ENCODE results near the gene REG4.
"Not testable (repeated sequence)": the region's sequence is repeated elsewhere in the genome, so short reads cannot be mapped to it uniquely, and the experiment has no call there.

The REG4 gene

DNA sequence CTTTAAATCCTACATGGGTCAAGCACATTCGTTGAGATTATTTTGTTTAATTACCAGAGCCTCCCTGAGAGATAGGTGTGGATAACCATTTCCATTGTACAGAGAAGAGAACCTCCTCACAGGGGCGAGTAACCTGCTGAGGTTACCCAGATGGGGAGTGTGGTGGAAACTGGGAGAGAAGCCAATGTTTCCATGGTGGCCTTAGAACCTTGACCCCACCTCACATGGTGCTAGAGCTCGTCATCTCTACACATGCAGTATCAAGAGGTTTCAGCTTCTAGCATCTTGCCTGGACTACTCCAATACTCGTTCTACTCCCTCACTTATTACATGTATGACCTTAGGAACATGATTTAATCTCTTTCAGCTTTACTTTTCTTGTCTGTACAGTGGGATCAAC is 4.8 kb downstream of the REG4 start:
- DNase-seq (ENCODE audit: low spot score) = no peak

DNA sequence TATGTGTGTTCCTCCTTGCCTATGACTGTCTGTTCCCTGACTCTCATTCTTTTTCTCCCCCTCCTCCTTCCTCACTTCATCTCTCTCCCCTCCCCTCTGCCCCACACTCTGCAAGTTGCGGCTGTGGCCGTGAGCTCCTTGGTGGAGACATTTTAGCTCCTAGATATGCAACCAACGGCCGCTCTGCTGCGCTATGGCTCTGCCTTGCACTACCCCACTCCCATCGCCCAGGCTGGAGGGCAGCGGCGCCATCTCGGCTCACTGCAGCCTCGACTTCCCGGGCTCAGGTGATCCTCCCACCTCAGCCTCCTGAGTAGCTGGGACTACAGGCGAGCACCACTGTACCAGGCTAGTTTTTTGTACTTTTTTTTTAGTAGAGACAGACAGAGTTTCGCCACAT is 5.5 kb downstream of the REG4 start:
- no peak for DNase-seq (ENCODE audit: low spot score)

DNA sequence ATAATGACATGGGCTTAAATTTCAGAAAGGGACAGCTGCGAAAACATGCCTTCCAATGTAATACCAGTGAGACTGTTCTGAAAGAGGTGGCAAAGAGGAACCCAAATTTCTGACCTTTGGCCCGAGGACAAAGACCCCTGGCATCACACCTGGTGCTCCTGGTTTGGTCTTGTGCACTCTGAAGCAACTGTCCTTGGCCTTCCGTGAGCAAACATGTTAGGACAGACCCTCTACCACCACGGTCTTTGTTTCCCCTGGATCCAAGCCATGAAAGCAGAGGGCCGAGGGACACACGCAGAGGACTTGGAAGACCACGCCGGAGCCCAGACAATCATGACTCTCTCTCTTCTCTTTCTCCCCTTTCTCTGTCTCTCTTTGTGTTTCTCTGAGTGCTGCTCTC is 6.0 kb downstream of the REG4 start:
- DNase-seq (ENCODE audit: low spot score) = no peak

DNA sequence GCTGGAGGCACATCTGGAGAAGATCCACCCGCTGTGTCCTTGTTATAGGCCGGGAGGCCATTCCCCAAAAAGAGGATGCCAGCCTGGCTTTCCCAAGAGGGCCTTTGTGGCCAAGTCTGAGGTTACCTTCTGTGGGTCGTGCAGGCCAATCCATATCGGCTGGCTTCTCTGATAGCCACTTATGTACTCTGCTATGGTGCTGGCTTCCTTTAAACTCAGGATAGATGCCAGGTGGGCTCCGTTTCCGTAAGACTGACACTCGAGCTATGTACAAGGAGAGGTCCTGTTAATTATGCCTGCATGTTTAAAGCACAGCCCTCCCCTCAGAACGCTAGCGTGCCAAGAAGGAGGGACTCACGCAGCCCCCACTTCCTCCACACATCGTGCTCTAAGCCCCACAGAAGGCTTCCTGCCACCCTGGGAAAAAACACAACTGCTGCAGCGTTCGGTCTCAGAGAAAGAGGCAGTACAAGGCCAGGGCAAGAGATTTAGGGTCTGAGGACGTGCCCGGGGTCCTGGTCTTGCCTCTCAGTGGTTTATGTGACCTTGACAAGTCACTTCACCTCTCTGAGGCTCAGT is 11.6 kb downstream of the REG4 start:
- DNase-seq (ENCODE audit: low spot score) = no peak

DNA sequence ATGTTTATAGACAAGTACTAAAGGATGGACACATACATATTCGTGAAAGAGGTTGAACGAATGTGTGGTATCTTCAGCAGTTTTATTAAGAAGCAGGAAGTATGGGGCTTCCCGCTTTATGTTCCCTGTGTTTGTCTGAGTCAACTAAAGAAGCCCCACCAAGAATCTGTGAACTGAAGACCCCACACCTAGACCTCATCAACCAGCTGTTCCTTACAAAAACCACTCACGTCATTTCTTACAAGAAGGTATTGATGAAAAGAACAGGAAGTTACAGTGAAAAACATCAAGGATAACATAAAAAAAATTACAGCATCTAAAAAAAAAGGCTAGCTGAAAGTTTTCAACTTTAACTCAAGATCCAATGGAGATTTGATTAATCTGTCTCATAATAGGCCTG is 12.3 kb downstream of the REG4 start:
- DNase-seq (ENCODE audit: low spot score) = no peak

DNA sequence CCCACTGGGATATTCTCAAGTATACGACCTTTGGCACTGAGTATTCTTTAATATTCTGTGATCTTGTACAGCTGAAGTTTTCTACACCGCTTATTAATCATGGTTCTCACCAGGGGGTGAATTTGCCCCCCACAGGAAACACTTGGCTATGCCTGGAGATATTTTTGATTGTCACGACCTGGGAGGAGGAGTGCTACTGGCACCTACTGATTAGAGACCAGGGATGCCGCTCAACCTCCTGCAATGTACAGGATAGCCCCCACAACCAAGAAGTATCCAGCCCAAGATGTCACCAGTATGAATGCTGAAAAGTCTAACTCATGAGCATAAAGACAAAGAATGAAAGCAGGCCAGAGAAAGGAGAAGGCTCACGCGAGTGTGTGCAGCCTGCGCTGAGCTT is 13.7 kb downstream of the REG4 start:
- DNase-seq (ENCODE audit: low spot score) = no peak

DNA sequence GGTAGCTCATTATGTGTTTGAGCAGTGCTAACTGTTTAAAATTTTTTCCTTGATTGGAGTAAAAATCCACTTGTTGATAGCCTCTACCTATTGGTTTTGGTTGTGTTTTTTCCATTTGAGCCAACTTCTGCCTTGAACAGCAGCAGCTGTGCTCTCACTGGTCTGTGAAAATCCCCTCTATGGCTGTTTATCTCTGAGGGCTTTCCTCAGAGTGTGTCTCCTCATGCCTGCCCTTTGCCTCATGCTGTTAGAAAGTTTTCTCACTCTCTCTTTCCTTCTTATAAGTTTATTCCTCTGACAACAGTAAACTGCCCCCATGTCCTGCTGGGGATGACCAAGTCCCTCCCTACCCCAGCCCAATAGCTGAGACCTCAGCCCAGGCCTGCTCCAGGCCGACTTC is 14.1 kb downstream of the REG4 start:
- no peak for DNase-seq (ENCODE audit: low spot score)

DNA sequence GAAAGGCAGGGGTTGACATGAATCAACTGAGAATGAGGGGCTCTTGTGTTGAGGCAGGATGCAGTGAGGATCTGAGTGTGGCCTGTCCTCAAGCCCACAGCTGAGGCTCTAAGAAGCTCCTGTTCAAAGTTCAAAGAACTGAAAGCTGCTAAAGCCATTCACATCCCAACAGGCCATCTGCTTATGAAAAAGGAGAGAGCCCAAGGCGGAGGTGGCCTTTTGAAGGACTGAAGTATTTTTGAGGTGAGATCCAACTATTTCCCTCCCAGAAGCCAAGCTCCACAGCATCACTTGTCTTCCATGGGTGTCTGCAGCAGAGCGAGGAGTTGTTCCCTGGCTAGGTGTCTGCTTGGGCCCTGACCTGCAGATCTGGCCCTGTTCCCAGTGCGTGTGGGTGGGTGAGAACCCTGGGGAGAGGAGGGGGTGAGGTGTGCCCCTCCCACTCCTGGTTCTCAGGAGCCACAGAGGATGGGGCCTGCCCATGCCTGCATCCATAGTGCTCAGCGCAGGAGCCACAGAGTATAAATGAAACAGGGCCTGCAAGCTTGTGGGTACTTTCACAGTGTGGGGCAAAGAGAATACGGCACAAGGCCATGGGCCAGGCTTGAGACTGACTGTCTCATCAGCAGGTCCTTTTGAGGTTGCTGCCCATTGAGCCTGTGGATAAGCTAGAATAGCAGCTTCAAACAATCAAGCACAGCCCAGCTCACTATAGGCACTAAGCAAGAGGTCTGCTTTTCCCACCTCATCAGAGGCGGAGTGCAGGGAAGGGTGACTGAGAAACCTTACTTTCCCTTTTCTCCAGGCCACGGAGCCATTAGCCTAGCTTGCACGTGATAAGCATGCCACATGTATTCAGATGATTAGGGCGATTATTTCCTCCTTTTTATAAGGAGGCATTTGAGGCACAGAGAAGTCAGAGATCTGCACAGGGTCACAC is 15.7 kb downstream of the REG4 start:
- DNase-seq (ENCODE audit: low spot score) = no peak

DNA sequence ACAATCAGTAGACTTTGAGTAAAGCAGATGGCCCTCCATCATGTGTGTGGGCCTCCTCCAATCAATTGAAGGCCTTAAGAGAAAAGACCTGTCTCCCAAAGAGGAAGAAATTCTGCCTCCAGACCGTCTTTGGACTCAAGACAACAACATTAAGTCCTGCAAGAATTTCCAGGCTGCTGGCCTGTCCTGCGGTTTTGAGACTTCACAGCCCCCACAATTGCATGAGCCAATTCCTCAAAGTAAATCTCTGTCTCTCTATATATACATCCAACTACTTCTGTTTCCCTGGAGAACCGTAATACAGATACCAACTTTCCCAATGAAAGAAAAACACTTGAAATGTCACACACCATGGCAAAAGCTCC is 16.4 kb downstream of the REG4 start:
- DNase-seq (ENCODE audit: low spot score) = no peak

DNA sequence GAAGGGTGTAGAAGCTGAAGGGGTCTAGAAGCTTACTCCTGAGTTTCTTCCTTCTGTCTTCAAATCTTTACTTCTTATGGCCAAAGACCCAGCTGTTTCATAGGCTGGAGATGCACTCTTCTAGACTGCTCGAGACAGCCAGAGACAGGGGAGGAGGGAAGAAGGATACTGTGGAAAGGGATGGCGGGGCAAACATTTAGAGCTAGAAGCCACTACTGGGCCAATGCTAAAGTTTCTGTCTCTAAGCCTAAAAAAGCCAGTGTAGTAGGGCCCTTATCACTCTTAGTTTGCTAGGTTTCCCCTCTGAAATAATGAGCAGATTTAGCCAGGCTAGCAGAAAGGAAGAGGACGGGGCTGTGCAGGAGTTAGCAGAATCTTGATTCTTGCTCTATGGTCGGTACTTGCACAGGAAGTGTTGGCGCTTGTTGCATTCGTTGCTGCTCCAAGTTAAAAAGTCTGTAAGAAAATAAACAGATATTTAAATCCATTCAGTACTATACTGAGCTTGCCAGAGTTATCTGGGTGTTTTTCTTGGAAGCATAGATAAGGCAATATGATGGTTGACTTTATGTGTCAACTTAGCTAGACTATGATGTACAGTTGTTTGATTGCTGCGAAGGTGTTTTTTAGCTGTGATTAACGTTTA is 16.9 kb downstream of the REG4 start:
- no peak for DNase-seq (ENCODE audit: low spot score)

DNA sequence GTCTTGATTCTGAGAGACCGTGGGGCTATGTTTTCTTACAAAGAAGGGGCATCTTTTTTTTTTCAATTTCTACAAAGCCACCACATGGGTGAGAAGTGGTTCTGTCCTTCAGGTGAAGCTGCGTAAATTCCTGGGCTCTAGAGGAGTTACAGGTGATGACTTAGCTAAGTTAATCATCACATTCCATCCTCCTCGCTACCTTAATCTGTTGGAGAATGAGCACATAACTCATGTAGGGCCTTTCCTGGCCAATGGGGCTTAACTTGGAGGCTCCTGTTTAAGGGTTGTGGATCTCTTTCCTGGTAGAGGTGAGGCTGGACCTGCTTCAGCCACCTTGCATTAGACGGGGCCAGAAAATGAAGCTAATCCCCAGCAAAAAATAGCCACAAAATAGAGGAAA is 19.9 kb downstream of the REG4 start:
- DNase-seq (ENCODE audit: low spot score) = no peak

DNA sequence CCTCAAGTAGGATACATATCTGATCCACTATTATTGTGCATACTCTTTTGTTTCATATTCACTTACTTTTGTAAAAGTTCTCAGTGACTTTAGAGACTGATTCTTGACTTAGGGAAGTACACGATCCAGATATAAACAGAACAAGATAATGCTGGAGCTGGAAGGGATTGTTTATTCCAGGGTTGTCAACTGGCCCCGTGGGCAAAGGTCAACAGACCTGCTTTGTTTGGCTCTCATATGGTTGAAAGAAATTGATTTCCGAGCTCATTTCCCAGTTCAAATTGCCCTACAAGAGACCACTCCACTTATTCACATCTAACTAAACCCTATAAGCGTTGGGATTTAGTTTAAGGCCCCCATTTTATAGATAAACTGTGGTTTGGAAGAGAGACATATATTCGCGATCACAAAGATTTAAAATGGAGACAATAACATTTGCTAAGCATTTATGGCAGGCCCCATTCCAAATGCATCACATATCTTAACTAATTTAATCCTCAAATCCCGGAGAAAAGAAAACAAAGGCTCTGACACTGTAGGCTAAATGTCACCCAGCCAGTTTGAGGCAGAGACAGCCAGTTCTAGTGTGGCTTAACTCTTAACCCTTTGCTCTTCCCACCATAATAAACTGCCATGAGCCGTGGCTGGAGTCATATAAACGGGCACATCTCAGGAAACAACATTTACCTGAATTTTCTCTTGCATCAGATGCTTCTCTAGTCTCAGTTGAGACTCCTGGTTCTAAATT is 20.6 kb downstream of the REG4 start:
- no peak for DNase-seq (ENCODE audit: low spot score)

DNA sequence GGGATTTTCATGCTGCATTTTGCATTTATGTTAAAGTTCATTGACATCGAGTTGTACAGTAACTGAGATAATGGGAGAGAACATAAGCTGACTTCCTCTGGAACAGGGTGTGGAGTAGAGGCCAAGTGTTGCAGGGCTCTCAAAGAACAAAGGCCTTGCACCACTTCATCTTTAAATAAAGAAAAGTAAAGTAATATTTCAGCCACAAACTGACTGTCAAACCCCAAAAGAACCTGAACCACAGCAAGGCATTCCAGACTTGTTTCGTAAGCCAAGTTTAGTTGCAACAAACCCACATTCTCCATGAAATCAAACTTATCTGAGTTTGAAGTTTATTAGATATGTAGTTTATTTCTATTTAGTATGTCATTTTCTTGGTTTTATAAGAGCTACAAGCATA is 23.5 kb downstream of the REG4 start:
- no peak for DNase-seq (ENCODE audit: low spot score)

DNA sequence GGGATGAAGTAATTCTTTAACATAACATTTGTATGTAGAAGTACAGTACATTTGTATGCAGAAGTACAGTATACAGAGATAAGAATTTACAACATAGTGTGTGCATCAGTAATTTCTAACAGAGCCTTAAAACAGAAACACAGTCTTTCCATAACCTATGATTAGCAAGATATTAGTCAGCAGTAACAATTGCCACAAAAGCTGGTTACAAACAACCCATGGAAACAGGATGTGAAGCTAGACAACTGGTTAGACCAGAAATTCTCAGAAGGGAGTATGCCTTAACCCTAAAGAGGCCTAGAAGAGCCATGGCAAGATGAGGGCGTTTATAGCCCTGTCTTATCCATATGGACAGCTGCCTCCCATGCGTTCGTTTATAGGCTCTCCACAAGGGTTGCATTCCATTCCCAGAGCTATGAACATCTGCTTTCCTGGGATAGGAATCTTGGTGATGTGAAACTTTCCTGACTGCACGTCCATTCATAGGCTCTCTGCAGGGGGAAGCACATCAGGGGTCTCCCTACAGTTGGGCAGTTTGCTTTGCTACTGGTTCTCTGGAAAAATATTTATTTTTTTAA is 24.7 kb downstream of the REG4 start:
- not testable (repeated sequence) for DNase-seq (ENCODE audit: low spot score)

DNA sequence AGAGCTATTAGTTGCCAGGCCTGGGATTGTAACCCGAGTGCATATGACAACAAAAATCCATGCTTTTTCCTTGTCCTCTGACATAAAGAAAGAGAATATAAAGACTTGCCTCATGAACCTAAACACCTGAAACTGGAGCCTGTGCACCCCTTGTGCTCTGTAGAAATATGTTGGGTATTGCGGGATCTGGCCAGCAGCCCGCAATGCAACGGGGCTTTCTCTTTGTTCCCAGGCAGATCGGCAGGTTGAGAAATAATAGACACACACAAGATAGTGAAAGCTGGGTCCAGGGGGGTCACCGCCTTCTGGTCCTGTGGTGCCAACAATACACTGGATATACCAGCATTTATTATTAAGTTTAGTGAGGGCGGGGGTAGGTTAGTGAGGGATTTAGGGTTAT is 25.2 kb downstream of the REG4 start:
- not testable (repeated sequence) for DNase-seq (ENCODE audit: low spot score)

DNA sequence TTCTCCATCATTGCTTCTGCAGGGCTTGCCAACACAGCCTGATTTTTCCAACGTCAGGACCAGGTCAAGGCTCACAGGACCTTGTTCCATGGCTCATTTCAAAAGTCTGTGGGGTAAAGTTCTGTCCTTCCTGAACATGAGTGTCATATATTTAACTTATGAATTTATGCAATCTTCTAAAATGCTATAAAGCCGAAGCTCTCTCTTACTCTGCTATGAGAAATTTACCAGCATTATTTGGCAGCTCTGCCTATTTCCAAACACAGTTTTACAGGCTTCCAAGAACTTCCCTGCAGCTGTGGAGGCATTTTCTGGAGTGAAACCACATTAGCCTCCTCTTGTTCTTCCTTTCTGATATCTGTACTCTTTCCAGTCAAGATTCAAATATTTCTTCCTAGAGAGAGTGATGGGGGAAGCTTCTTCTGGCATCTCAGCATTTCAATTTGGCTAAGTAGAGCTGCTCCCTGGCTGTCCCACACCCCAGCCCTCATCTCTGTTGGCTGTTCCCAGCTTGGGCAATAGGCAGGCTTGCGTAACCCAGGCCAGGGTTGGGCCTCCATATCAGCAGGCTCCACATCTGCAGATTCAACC is 27.0 kb downstream of the REG4 start:
- DNase-seq (ENCODE audit: low spot score) = no peak

DNA sequence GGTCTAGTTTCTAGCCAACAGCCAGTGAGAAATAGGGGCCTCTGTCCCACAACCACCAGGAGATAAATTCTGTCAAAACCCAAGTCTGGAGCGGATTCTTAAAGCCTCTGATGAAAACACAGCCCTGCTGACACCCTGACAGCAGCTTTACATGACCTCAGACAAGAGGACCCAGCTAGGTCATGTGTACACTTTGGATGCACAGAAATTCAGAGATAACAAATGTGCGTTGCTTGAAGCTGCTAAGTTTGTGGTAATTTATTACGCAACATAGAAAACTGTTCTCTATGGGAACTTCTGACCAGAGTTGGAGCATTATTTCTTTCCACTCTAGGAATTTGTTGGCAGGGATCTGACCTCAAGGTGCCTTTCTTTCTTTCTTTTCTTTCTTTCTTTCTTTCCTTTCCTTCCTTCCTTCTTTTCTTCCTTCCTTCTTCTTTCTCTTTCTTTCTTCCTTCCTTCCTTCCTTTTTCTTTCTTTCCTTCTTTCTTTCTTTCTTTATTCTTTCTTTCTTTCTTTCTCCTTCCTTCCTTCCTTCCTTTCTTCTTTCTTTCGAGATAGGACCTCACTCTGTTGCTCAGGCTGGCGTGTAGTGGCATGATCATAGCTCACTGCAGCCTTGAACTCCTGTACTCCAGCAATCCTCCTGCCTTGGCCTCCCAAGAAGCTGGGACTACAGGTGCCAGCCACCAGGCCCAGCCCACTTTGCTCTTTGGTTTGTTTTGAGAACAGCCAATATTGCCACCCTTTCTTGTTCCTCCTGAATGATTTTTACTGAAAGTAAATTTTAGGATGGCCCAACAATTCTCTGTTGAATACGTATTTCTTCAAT is 27.7 kb downstream of the REG4 start:
- no peak for DNase-seq (ENCODE audit: low spot score)

DNA sequence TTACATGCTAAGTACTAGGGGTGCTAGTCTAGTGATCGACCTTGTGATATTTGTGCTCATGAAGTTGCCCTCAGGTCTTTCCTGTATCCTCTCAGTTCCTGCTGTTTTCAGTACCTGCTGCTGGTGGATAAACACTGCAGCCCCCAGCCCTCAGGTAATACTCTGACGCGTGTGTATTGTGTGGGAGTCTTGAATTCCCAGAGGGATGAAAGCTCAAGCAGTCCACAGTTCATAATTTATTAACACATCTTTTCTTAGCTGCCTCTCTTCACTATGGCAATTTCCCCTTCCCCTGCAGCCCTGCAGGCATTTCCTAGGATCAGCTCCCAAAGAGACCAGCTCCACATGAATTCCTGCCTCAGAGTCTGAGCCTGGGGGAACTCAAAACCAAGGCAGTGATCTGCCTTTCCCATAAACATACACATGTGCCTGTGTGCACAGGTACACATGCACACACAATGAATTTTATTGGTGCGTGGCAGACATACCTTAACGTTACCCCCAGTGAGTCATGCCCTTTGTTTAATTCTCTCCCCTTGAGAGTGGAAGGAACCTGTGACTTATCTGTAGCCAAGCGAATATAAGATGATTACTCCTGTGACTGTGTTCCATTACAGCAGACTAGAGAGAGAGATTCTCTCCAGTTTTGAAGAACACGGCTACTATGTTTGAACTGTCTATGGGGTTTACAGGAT is 28.5 kb downstream of the REG4 start:
- no peak for DNase-seq (ENCODE audit: low spot score)

DNA sequence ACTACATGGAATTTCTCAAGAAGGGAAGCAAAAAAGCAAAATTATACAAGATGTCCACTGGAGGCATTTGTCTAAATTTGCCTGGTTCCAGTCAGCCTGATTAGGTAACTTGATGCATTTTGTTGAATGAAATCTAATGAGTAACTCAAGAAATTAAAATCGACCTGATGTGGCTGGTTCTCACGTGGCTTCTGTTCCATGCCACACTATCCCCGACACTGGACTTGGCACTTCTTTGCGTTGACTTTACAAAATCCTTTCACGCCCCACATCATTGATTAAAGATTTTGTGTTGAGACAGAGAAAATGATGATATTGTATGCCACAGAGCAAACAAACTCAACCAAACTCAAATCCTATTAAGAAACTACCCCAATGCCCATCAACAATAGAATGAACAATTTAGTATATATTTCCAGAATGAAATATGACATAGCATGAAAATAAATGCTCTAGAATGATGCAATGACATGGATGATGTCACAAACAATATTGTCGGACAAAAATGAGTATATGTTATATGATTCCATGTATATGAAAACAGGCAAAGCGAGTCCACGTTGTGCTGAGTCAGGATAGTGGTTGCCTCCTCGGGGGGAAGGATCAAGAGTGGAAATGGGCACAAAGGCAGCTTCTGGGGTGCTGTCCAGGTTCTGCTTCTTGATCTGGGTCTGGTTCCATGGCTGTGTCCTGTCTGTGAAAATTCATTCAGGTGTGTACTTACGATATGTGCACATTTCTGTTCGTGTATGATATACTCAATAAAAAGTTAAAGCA is 29.6 kb downstream of the REG4 start:
- DNase-seq (ENCODE audit: low spot score) = no peak

All from CD4-positive, alpha-beta T cell treated with Interleukin-15 for 4 hours (primary cell).